GM21367 (cell line): ENCODE data around the gene SETD7.

ENCODE experiments used
- ATAC-seq: cut with Tn5 transposase; IDR thresholded peaks from one replicate; pipeline ENCODE4 v1.9.1; 2021; ENCODE audit not compliant: unreplicated experiment

The SETD7 gene

DNA sequence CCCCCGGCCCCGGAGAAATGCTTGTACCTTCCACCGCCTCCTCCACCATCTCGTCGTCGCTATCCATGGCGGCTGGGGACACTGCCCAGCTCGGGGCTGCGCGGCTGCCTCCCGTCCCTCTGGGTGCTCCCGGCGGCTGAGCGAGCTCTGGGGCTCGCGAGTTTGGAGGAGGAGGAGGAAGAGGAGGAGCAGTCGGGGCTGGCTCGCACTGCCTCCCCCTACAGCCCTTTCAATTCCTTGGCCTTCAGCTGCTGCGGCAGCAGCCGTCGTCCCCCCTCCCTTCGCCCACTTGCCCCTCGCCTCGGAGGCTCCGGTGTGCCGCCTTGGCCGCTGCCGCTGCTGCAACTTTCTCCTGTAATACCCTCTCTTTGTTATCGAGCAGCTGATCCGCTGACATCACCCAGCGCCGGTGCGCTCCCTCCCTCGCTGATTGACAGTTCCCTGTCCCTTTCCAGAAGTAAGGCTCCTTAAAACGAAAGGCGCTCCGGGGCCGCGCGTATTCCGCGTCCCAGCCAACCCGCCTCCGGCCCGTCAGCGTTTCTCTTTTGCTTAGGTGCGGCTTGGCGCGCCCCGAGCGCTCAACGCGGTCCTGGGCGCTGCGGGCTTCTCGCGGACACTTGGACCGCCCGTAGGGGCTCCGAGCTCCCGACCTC lies at the start of gene SETD7:
Gene SETD7, minus strand, starts transcription at position 149 of the 653 bp plus-strand sequence. Its CDS starts 82 bp downstream, at position 67.
- peak; percentile 27 for ATAC-seq

GRCh38 chr4:139605516-139605915 lies 49.5 kb upstream of the SETD7 start:
- no peak for ATAC-seq

GRCh38 chr4:139603576-139604410 lies 47.8 kb upstream of the SETD7 start:
- no peak for ATAC-seq

DNA sequence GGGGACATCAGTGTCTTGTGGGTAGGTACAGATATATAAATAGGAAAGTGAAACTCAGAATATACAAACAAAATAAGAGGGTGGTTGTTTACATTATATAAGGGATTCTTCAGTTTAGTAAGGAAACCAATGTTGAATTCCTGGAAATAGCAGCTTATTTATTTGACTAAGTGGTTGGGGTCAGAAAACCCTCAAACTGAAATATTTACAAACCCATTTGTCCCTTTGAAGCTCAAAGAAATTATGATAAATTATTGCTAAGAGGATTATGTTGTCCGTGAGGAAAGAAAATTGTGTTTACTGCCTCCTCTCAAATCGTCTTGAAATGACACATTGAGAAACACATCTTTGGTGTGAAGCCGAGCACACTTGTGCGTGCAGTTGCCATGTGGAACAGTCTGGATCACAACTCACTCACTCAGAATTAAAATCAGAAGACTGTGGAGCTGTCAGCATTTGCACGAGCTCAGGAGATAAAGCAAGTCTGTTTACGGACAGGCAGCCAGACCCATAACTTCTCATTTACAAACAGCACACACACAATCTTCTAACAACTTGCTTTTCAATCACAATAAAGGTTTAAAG lies 46.8 kb upstream of the SETD7 start:
- ATAC-seq, result no peak

- ATAC-seq, result no peak
These were observed 44.6 kb upstream of the SETD7 start for GRCh38 chr4:139600662-139601061.

DNA sequence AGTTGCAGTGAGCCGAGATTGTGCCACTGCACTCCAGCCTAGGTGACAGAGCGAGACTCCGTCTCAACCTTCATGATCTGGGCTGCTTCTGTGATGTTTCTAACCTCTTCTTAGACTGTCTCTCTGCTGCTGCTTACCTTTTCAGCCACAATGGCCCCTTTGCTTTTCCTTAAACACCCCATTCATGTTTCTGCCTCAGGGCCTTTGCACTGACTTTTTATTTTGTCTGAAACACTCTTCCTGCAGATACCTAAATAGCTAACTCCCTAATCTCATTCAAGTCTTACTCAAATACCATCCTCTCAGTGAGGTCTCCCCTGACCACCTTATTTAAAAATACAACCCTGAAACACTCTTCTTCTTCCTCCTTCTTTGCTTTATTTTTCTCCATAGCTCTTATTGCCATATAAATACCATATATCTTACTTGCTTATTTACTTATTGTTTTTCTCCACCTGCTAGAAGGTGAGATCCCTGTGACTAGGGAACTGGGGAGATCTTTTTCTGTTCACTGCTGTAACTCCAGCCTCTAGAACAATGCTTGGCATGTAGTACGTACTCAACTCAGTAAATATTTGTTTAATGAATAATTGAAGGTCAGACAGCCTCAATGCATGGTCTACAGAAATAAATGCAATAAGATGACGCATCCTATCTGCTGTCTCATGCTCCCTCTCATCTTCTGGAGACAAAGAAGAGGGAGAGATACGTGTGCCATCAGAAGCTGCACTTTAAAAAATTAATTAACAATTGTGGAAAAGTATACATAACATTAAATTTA lies 43.8 kb upstream of the SETD7 start:
- ATAC-seq, result no peak

DNA sequence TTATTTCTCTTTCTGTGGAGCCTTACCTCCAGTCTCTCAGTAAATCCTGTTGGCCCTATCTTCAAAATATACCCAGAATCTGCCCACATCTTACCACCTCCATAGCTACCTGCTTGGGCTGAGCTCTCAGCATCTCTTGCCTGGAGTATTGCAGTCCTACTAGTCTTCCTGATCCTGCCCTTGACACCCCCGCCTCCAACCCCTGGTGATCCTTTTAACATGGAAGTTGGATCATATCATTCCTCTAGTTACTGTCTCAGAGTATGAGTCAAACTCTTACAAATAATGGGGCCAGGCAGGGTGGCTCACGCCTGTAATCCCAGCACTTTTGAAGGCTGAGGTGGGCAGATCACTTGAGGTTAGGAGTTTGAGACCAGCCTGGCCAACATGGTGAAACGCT lies 43.1 kb upstream of the SETD7 start:
- no peak for ATAC-seq

DNA sequence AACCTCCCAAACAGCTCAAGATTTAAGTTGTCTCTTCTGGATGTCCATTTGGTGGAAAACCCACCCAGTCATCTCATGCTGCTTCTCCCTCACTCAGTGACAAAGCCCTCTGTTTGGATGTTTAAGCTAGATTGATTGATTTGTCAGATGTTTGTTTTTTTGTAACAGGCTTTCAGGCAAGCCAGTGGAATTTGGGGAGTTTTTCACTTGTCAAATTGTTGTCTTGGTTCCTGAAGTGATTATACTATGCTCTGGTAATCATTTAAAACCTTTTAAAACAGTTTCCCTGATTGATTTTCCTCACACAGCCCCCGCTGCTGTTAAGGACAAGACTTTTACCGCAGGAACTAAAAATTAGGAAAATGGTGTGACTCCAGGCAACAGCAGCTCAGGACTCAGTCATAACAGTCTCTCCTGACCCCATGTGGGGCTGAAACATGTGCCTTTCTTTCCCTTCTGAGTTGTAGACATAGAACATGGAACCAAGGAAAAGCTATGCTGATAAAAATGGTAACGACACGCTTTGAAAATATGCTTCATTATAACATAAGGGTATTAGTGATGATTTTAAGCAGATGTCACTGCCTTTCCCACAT lies 40.8 kb upstream of the SETD7 start:
- ATAC-seq, result no peak

DNA sequence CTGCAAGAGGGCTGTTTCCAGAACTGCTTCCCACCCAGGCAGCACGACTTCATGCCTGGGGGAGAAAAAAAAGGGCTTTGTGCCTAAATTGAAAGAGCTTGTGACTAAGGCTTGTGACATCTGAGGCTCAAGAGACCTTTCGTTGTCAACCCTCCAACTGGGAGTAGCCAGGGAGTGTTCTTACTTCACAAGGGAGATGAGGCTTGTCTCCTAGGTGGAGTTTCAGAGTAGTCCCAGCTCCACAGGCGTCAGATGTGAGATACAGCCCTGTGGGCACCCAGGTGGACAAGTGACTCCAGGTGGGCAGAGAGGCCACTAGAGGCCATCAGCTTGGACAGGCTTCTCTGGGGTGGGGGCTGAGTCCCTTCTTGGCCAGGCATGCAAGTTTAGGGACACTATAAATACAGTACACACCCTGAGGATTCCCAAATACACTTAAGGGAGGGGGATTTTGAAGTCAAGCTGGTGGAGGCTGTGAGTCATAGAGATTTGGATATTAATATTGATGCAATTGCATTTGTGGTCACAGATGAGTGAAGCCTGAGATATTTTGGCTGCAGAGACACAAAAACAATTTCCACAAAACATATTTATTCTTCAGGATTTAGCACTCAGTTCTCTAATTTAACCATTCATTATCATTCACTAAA lies 40.1 kb upstream of the SETD7 start:
- ATAC-seq, result no peak

GRCh38 chr4:139594591-139595185 lies 38.7 kb upstream of the SETD7 start:
- no peak for ATAC-seq

- no peak for ATAC-seq
These were observed 37.1 kb upstream of the SETD7 start for GRCh38 chr4:139593091-139593564.

DNA sequence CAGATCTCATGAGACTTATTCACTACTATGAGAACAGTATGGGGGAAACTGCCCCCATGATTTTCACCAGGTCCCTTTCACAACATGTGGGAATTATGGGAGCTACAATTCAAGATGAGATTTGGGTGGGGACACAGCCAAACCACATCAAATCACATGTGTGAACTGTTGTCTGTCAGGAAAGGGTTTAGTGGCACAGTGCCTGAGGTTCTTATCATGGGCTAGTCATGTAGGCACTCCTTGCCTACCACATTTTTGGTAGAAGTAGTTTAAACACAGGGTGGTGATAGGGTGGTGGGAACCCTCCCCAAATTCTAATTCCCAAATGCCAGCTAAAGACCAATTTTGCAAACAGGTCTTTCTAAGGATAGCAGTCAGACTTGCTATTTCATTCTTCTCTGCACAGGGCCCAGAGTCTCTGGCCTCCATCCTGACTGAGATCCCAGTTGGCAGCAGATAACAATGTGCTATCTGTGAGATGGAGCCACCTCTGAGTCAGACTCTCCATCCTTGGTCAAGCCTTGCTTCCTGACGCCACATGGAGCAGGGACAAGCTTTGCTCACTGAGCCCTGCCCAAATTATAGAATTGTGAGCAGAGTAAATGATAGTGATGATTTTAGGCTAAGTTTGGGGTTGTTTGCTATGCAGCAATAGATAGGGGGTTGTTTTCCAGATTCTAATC lies 33.5 kb upstream of the SETD7 start:
- no peak for ATAC-seq

- no peak for ATAC-seq
These were observed 31.4 kb upstream of the SETD7 start for GRCh38 chr4:139587446-139587845.

- ATAC-seq, result no peak
These were observed 29.5 kb upstream of the SETD7 start for GRCh38 chr4:139585473-139585872.

GRCh38 chr4:139584784-139585183 lies 28.8 kb upstream of the SETD7 start:
- no peak for ATAC-seq

DNA sequence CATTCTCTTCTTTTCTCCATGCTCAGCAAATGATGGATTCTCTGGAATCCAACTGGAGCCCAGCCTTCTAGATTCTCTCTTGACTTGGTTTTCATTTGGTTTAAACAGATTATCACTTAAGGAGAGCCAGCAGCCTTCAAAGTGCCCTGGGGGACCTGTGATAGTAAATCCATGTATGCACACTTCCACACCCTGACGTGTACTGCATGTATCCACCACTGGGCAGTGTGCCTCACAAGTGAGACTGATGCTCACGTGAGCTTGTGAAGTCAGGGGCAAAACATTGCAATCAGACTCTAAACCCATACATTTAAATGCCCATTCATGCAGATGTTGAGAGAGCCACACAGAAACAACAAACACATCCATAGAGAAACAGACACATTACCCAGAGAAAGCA lies 28.0 kb upstream of the SETD7 start:
- ATAC-seq, result no peak

DNA sequence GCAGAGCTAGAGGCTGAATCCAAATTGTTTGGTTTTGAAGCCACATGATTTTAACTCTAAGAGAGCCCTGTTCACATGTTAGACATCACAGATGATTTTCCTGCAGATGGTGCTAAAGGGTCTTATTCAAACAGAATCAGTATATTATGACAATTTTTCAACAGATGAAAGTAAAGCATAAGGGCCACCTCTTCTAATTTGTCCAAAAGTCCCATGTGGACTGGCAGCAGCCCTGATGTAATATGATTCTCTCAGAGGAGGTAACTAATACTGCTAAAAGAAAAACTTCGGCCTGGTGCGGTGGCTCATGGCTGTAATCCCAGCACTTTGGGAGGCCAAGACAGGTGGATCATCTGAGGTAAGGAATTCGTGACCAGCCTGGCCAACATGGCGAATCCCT lies 26.0 kb upstream of the SETD7 start:
- ATAC-seq, result no peak

DNA sequence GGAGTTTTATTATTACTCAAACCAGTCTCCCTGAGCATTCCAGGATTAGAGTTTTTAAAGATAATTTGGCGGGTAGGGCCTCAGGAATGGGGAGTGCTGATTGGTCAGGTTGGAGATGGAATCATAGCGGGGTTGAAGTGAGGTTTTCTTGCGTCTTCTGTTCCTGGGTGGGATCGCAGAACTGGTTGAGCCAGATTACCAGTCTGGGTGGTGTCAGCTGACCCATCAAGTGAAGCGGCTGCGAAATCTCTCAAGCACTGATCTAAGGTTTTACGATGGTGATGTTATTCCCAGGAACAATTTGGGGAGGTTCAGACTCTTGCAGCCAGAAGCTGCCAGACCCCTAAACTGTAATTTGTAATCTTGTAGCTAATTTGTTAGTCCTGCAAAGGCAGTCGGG lies 25.1 kb upstream of the SETD7 start:
- no peak for ATAC-seq

- no peak for ATAC-seq
These were observed 20.2 kb upstream of the SETD7 start for GRCh38 chr4:139576219-139576618.
